Bronchial epithelial cell (primary cell): ENCODE results near the gene NEUROD6. TPM values are rescaled to one million over a fixed set of nuclear protein-coding genes. Genes with fewer than 3 reads are reported as not detected.

ENCODE experiments used
- DNase-seq: peaks from one replicate; pipeline ENCODE4 v3.0.0-alpha.2; 2010; ENCODE audit warnings: low read depth
- FAIRE-seq: peaks from 2 replicates; lab custom pipeline; 2011; peaks lifted over from hg19 to GRCh38; lab: Jason Lieb, UNC
- H3K27me3 ChIP-seq: 2 replicates; pipeline ENCODE4 v1.5.1; 2011; ENCODE audit warnings: low read length; ENCODE audit not compliant: control insufficient read depth, insufficient read depth
- H3K36me3 ChIP-seq: 2 replicates; pipeline ENCODE4 v1.5.1; 2011; ENCODE audit warnings: low read length; ENCODE audit not compliant: control insufficient read depth, insufficient read depth
- H3K4me3 ChIP-seq: 2 replicates; pipeline ENCODE4 v1.5.1; 2011; ENCODE audit warnings: mild to moderate bottlenecking, low read depth, low read length, control low read depth
- CTCF ChIP-seq: IDR thresholded peaks from 2 replicates; pipeline ENCODE4 v1.5.1; 2011; ENCODE audit warnings: mild to moderate bottlenecking, moderate library complexity, low read length, control low read depth, inconsistent platforms; ENCODE audit not compliant: insufficient read depth, severe bottlenecking
- total RNA-seq: library from RNA; depleted of rRNA; stranded (reverse); fragments of >200 nt; gene quantifications from 2 replicates; pipeline ENCODE4 v1.2.1, GENCODE V29; 2014

NEUROD6 gene
- total RNA-seq, 1 donor from 2014 or later, result not detected

GRCh38 chr7:31316876-31317275, 23.6 kb downstream of the NEUROD6 start:
- no peak for FAIRE-seq
- TF ChIP-seq CTCF, result no peak
- Histone ChIP-seq H3K4me3 (no peak overlapping the region), H3K27me3 (no peaks in the 10 kb centered on the region), H3K36me3 (no peaks in the 10 kb centered on the region)
- DNase-seq, result no peak

- TF ChIP-seq CTCF, result no peak
- FAIRE-seq (no peak), DNase-seq (no peak)
- H3K36me3 ChIP-seq, result no peaks in the 10 kb centered on the region
- H3K4me3 ChIP-seq, result no peak overlapping the region
- H3K27me3 ChIP-seq, result no peaks in the 10 kb centered on the region
These were observed 24.8 kb downstream of the NEUROD6 start for GRCh38 chr7:31315758-31316157.

- H3K4me3 ChIP-seq, result no peak overlapping the region
- no peaks in the 10 kb centered on the region for H3K27me3 ChIP-seq
- no peaks in the 10 kb centered on the region for H3K36me3 ChIP-seq
- no peak for TF ChIP-seq CTCF
- DNase-seq, result no peak
- no peak for FAIRE-seq
These were observed 25.7 kb downstream of the NEUROD6 start for GRCh38 chr7:31314781-31315180.

- H3K4me3 ChIP-seq, result no peak overlapping the region
- H3K27me3 ChIP-seq, result no peaks in the 10 kb centered on the region
- DNase-seq (no peak), FAIRE-seq (no peak)
- no peak for TF ChIP-seq CTCF
- H3K36me3 ChIP-seq, result no peaks in the 10 kb centered on the region
These were observed 27.6 kb downstream of the NEUROD6 start for GRCh38 chr7:31312889-31313288.

GRCh38 chr7:31311552-31311951, 29.0 kb downstream of the NEUROD6 start:
- Histone ChIP-seq H3K36me3 (no peaks in the 10 kb centered on the region), H3K27me3 (no peaks in the 10 kb centered on the region), H3K4me3 (no peak overlapping the region)
- FAIRE-seq (no peak), DNase-seq (no peak)
- TF ChIP-seq CTCF, result no peak

- no peak for TF ChIP-seq CTCF
- no peaks in the 10 kb centered on the region for H3K27me3 ChIP-seq
- DNase-seq (no peak), FAIRE-seq (no peak)
- no peaks in the 10 kb centered on the region for H3K36me3 ChIP-seq
- no peak overlapping the region for H3K4me3 ChIP-seq
These were observed 30.1 kb downstream of the NEUROD6 start for GRCh38 chr7:31310321-31310935.
